NCI-H510A (cell line): ENCODE measurements around the gene MIS18BP1.
A peak's percentile ranks its signal among the peaks of the same experiment; 100 is the strongest.
"Not testable (repeated sequence)": the region's sequence is repeated elsewhere in the genome, so short reads cannot be mapped to it uniquely, and the experiment has no call there.

Experiments used
- DNase-seq: peaks from one replicate; lab custom pipeline; 2025; lab: John Stamatoyannopoulos, UW

MIS18BP1 gene

GRCh38 chr14:45253070-45253753, at the start of gene MIS18BP1:
Gene MIS18BP1, minus strand, starts transcription at chr14:45253202. Its CDS starts 5,916 bp downstream, at chr14:45247286.
- peak; percentile 92 for DNase-seq

GRCh38 chr14:45298423-45299117, 45.6 kb upstream of the MIS18BP1 start:
- DNase-seq: no peak

- DNase-seq: not testable (repeated sequence)
Observed at GRCh38 chr14:45294796-45295195, 41.8 kb upstream of the MIS18BP1 start.

GRCh38 chr14:45290547-45290946, 37.5 kb upstream of the MIS18BP1 start:
- no peak for DNase-seq

- DNase-seq: no peak
Observed at GRCh38 chr14:45287610-45288009, 34.6 kb upstream of the MIS18BP1 start.

GRCh38 chr14:45284802-45285201, 31.8 kb upstream of the MIS18BP1 start:
- no peak for DNase-seq

- not testable (repeated sequence) for DNase-seq
Observed at GRCh38 chr14:45281731-45282400, 28.9 kb upstream of the MIS18BP1 start.

- DNase-seq: no peak
Observed at GRCh38 chr14:45271858-45272537, 19.0 kb upstream of the MIS18BP1 start.

GRCh38 chr14:45270031-45270430, 17.0 kb upstream of the MIS18BP1 start:
- no peak for DNase-seq

GRCh38 chr14:45267071-45267470, 14.1 kb upstream of the MIS18BP1 start:
- no peak for DNase-seq

- no peak for DNase-seq
Observed at GRCh38 chr14:45262637-45263036, 9.6 kb upstream of the MIS18BP1 start.

GRCh38 chr14:45261209-45261608, 8.2 kb upstream of the MIS18BP1 start:
- DNase-seq: no peak

- no peak for DNase-seq
Observed at GRCh38 chr14:45258805-45259204, 5.8 kb upstream of the MIS18BP1 start.

- DNase-seq: no peak
Observed at GRCh38 chr14:45258073-45258472, 5.1 kb upstream of the MIS18BP1 start.

- no peak for DNase-seq
Observed at GRCh38 chr14:45254771-45255170, 1.8 kb upstream of the MIS18BP1 start.

GRCh38 chr14:45253754-45254310, 830 bp upstream of the MIS18BP1 start:
- no peak for DNase-seq

GRCh38 chr14:45252366-45253069, 484 bp downstream of the MIS18BP1 start:
- DNase-seq: no peak

GRCh38 chr14:45251912-45252311, 1.1 kb downstream of the MIS18BP1 start:
- DNase-seq: no peak

GRCh38 chr14:45249856-45250575, 3.0 kb downstream of the MIS18BP1 start:
- no peak for DNase-seq

GRCh38 chr14:45247427-45247826, 5.6 kb downstream of the MIS18BP1 start:
- no peak for DNase-seq

- DNase-seq: no peak
Observed at GRCh38 chr14:45246691-45247090, 6.3 kb downstream of the MIS18BP1 start.
